ENCODE results near the gene IFI30.

The IFI30 gene

GRCh38 chr19:18225702-18226468 is 52.3 kb downstream of the IFI30 start, which contains the start of gene PDE4C:
Gene PDE4C, minus strand, starts transcription at chr19:18226438. Its CDS starts 23 bp downstream, at chr19:18226415.
- DNase-seq (ENCODE audit: low spot score): no peak

- no peak for DNase-seq (ENCODE audit: low spot score)
Observed at GRCh38 chr19:18226956-18227780, 53.6 kb downstream of the IFI30 start.
